Neural cell (in vitro differentiated cells): ENCODE data around the gene CNTNAP2.

ENCODE experiments used
- CTCF ChIP-seq: fragments of 450-650 bp; IDR thresholded peaks from 2 replicates; pipeline ENCODE4 v1.5.1; 2014; ENCODE audit warnings: antibody characterized with exemption, mild to moderate bottlenecking, moderate library complexity; ENCODE audit not compliant: poor library complexity, severe bottlenecking
- EZH2 ChIP-seq: fragments of 200-600, 300-800 bp; shearing (Covaris generic), sonication (generic); IDR thresholded peaks from 2 replicates; pipeline ENCODE4 v1.6.1; 2014; ENCODE audit warnings: antibody characterized with exemption, low read length, borderline replicate concordance, mild to moderate bottlenecking; ENCODE audit not compliant: insufficient read depth, poor library complexity, severe bottlenecking
- POLR2AphosphoS5 ChIP-seq: IDR thresholded peaks from 2 replicates; pipeline ENCODE4 v1.6.1; 2012
- RAD21 ChIP-seq: fragments of 450-650 bp; conservative IDR thresholded peaks from 2 replicates; pipeline ENCODE4 v1.6.1; 2014; ENCODE audit warnings: antibody characterized with exemption, mild to moderate bottlenecking, moderate library complexity
- REST ChIP-seq: IDR thresholded peaks from 2 replicates; pipeline ENCODE4 v1.6.1; 2012; ENCODE audit warnings: borderline replicate concordance
- SMC3 ChIP-seq: fragments of 450-650 bp; conservative IDR thresholded peaks from 2 replicates; pipeline ENCODE4 v1.6.1; 2014; ENCODE audit warnings: antibody characterized with exemption, mild to moderate bottlenecking, moderate library complexity; ENCODE audit not compliant: poor library complexity
- TAF1 ChIP-seq: IDR thresholded peaks from 2 replicates; pipeline ENCODE4 v1.6.1; 2012; ENCODE audit warnings: low read depth

- TF ChIP-seq CTCF (no peak), POLR2AphosphoS5 (peak; percentile 23), EZH2 (no peak), TAF1 (no peak), REST (no peak), SMC3 (no peak), RAD21 (no peak)
Measured at GRCh38 chr7:148419856-148420832, 2303.5 kb downstream of the CNTNAP2 start.
